M059J (cell line): ENCODE data around the gene LIMCH1. TPM values are rescaled to one million over a fixed set of nuclear protein-coding genes. Genes with fewer than 3 reads are reported as not detected.
A peak's percentile ranks its signal among the peaks of the same experiment; 100 is the strongest.

Experiments used
- DNase-seq: peaks from one replicate; pipeline ENCODE4 v3.0.0-alpha.2; 2012; ENCODE audit warnings: low read depth
- total RNA-seq: library from RNA; depleted of rRNA; stranded (reverse); fragments of >200 nt; shearing (Covaris generic); gene quantifications from 2 replicates; pipeline ENCODE4 v1.2.3, GENCODE V29; 2014

Gene LIMCH1
- total RNA-seq, 1 experiment from 2014 or later = 72.8 TPM

- DNase-seq = no peak
Observed at GRCh38 chr4:41532336-41532735, 5.6 kb upstream of the LIMCH1 start.

- DNase-seq = no peak
Observed at GRCh38 chr4:41532882-41533281, 5.1 kb upstream of the LIMCH1 start.

- DNase-seq = peak; percentile 70
Observed at GRCh38 chr4:41533680-41534079, 4.3 kb upstream of the LIMCH1 start.

- no peak for DNase-seq
Observed at GRCh38 chr4:41534404-41534803, 3.6 kb upstream of the LIMCH1 start.

- DNase-seq = no peak
Observed at GRCh38 chr4:41535911-41536371, 2.0 kb upstream of the LIMCH1 start.

- peak; percentile 47 for DNase-seq
Observed at GRCh38 chr4:41537292-41537890, 566 bp upstream of the LIMCH1 start.

- peak; percentile 83 for DNase-seq
Observed at GRCh38 chr4:41538887-41539498, 1.0 kb downstream of the LIMCH1 start.

GRCh38 chr4:41539711-41540110 is 1.8 kb downstream of the LIMCH1 start:
- DNase-seq = no peak

GRCh38 chr4:41540687-41541086 is 2.7 kb downstream of the LIMCH1 start:
- DNase-seq = no peak

- no peak for DNase-seq
Observed at GRCh38 chr4:41541687-41542094, 3.7 kb downstream of the LIMCH1 start.

GRCh38 chr4:41542526-41543275 is 4.7 kb downstream of the LIMCH1 start:
- DNase-seq = peak; percentile 78

- no peak for DNase-seq
Observed at GRCh38 chr4:41545238-41545637, 7.3 kb downstream of the LIMCH1 start.

- no peak for DNase-seq
Observed at GRCh38 chr4:41546638-41547037, 8.7 kb downstream of the LIMCH1 start.

- DNase-seq = no peak
Observed at GRCh38 chr4:41548305-41548880, 10.4 kb downstream of the LIMCH1 start.

- no peak for DNase-seq
Observed at GRCh38 chr4:41549478-41549877, 11.5 kb downstream of the LIMCH1 start.

- DNase-seq = peak; percentile 76
Observed at GRCh38 chr4:41550308-41550707, 12.4 kb downstream of the LIMCH1 start.

GRCh38 chr4:41551536-41551935 is 13.6 kb downstream of the LIMCH1 start:
- no peak for DNase-seq

GRCh38 chr4:41554905-41555304 is 16.9 kb downstream of the LIMCH1 start:
- DNase-seq = no peak

GRCh38 chr4:41556526-41556925 is 18.6 kb downstream of the LIMCH1 start:
- DNase-seq = no peak

- DNase-seq = no peak
Observed at GRCh38 chr4:41559940-41560516, 22.1 kb downstream of the LIMCH1 start.

GRCh38 chr4:41561244-41561643 is 23.3 kb downstream of the LIMCH1 start:
- DNase-seq = no peak

GRCh38 chr4:41567186-41567585 is 29.2 kb downstream of the LIMCH1 start:
- no peak for DNase-seq
